Activated CD4-positive, CD25-positive, alpha-beta regulatory T cell treated with anti-CD3 and anti-CD28 coated beads, Interleukin-2, amount 50 U/mL, for 72 hours (primary cell): ENCODE results near the gene FOXN1.
"Not testable (repeated sequence)": the region's sequence is repeated elsewhere in the genome, so short reads cannot be mapped to it uniquely, and the experiment has no call there.

Experiments
- DNase-seq: peaks from one replicate; pipeline ENCODE4 v3.0.0; 2021

The FOXN1 gene

GRCh38 chr17:28501421-28502284 lies 4.5 kb upstream of the FOXN1 start:
- no peak for DNase-seq

GRCh38 chr17:28503420-28503819 lies 2.7 kb upstream of the FOXN1 start:
- no peak for DNase-seq

- no peak for DNase-seq
Observed at GRCh38 chr17:28506763-28507487, 777 bp downstream of the FOXN1 start.

GRCh38 chr17:28507567-28508203 lies 1.5 kb downstream of the FOXN1 start:
- DNase-seq, result no peak

- DNase-seq, result no peak
Observed at GRCh38 chr17:28508211-28508724, 2.1 kb downstream of the FOXN1 start.

- DNase-seq, result no peak
Observed at GRCh38 chr17:28509789-28510188, 3.6 kb downstream of the FOXN1 start.

DNA sequence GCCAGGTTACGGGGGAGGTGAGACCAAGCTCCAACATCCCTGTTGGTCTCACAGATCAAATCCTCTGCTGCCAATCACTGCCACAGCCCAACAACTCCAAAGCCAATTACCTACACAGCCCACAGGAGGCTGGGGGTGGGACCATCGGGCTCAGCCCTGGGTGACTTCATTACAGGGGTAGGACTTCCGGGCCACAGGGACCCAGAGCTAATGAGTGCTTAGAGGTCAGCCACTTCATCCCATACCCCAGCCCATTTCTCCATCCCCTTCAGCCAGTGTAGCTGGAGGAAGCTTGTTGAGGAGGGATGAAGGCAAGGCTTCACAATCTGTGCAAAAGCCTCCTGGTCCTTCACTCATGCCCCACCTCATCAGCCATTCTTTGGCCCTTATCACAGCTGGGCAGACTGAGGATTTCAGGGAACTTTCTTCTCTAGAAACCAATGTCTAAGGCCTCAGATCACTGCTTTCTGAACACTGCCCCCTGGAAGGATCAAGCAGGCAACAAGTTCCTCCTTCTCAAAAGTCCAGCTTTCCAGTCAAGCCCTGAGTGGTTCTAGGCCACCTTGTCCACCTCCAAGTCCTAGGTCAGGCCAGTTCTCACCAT lies 5.8 kb downstream of the FOXN1 start:
- no peak for DNase-seq

DNA sequence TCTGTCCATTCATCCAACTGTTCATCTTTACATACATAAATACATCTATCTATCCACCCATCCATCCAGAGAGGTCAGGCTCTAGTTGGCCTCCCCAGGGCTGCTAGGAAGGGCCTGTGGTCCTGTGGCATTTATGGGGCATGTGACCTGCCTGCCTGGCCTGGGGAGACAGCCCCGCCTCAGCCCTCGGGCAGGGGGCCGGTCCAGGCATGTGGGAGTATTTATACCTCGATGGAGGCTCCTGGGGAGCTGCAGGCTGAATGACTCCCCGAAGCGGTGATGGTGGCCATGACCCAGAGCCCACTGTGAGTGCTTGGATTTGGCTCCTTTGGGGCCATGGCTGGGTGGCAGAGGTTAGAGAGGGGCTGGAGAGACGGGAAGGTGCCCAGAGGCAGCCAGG lies 7.3 kb downstream of the FOXN1 start:
- DNase-seq, result no peak

- DNase-seq, result no peak
Observed at GRCh38 chr17:28514561-28515002, 8.4 kb downstream of the FOXN1 start.

- DNase-seq, result no peak
Observed at GRCh38 chr17:28515518-28515917, 9.4 kb downstream of the FOXN1 start.

DNA sequence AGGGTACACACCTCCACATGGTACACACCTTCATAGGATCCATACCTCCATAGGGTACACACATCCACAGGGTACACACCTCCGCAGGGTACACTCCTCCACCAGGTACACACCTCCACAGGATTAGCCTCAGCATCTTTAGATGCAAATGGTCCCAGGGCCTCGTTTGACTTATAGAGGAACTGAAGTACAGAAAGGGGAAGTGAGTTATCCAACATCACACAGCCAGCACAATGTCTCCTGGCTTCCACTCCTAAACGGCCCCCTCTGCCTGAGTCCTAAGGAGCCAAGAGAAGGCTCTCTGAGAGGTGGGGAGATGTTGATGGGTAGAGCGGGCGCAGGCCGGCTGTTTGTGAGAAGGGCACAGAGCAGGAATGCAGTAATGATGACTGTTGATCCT lies 12.0 kb downstream of the FOXN1 start:
- DNase-seq, result no peak

- DNase-seq, result no peak
Observed at GRCh38 chr17:28518578-28518977, 12.4 kb downstream of the FOXN1 start.

- no peak for DNase-seq
Observed at GRCh38 chr17:28519236-28519635, 13.1 kb downstream of the FOXN1 start.

DNA sequence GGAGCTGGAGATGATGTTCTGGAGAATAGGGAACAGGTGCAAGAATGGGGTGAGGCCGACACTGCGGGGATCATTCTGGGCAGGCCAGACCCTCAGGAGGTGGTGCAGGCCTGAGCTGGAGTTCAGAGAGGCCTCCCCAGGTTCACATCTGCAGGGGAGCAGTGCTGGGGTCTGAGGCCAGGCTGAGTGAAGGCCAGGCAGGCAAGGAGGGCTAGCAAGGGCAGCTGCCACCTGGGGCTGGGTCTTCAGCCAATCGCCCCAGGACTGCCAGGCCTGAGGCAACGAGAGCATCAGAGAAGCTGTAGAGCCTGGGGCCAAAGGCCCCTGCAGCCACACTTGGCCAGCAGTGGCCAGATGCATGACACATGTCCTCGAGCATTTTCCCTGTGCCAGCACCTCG lies 14.5 kb downstream of the FOXN1 start:
- no peak for DNase-seq

- no peak for DNase-seq
Observed at GRCh38 chr17:28521311-28522085, 15.3 kb downstream of the FOXN1 start.

- not testable (repeated sequence) for DNase-seq
Observed at GRCh38 chr17:28522281-28522680, 16.1 kb downstream of the FOXN1 start.

DNA sequence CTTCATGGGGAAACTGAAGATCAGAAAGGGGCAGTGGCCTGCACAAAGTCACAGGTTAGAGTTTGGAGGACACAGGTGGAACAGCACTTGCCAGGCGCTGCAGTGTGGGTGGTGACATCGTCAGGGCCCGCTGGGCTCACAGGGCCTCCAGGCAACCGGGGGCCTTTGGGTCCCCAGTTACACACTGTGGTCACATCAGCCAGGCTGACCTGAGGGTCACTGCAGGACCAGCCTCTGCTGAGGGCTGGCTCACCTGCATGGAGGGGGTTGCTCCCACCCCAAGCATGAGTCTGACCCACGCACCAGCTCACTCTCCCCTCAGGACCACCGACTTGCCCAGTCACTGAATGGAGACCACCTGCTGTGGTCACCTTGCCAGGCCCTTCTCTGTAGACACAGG lies 17.0 kb downstream of the FOXN1 start:
- no peak for DNase-seq

GRCh38 chr17:28523876-28524275 lies 17.7 kb downstream of the FOXN1 start:
- DNase-seq, result no peak

DNA sequence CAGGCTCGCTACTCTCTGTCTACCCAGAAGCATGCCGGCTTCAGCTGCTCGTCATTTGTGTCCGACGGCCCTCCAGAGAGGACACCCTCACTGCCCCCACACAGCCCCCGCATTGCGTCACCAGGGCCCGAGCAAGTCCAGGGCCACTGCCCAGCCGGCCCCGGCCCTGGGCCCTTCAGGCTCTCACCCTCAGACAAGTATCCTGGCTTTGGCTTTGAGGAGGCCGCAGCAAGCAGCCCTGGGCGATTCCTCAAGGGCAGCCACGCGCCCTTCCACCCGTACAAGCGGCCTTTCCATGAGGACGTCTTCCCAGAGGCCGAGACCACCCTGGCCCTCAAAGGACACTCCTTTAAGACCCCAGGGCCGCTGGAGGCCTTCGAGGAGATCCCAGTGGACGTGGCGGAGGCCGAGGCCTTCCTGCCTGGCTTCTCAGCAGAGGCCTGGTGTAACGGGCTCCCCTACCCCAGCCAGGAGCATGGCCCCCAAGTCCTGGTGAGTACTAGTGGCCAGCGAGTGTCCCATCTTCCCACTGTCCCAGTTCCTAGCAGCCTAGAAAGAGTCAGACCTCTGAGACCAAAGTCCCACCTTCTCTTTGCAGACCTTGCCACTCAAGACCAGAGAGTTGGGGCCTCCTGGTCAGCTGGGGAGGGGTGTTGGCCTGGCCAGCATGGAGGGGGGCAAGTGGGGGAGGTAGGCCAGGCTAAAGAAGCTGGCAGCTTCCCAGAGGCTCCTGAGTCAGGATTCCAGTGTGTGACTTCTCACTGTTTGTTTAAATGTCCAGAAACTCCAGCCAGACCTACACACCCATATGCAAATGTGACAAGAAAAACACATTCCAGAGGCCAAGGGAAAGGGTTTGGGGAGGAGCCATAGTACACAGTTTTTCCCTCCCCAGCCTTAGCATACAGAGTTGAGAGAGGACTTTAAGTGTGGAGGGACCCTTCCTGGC lies 18.6 kb downstream of the FOXN1 start:
- DNase-seq, result no peak

- DNase-seq, result no peak
Observed at GRCh38 chr17:28526381-28526780, 20.2 kb downstream of the FOXN1 start.

DNA sequence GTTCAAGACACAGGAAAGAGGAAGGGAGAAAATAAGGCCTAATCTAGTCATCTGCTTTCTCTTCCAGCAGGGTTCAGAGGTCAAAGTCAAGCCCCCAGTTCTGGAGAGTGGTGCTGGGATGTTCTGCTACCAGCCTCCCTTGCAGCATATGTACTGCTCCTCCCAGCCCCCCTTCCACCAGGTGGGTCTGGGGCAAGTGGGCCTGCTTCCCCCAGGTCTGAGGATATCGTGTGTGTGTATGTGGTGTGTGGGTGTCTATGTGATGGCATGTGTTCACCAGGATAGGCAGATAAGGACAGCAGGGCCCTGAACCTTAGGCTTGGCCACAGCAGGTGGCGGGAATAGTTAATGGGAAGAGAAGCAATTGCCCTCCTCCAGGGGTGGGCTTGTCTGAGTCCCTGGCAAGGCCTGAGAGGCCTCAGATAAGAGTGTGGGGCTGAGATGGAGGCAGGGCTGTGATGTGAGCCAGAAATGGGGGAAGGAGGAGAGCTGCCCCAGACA lies 21.1 kb downstream of the FOXN1 start:
- no peak for DNase-seq
